Esophagus squamous epithelium (tissue), 4 donors: ENCODE measurements around the gene CTNNA3.

ENCODE experiments used
- CTCF ChIP-seq, 6 experiments: fragments of 450-650 bp in 4 of 6; fragments of 200-600 bp in 2 of 6; sonication (generic) in 2 of 6; IDR thresholded peaks; one replicate each; pipeline ENCODE4 v1.5.1; 2016 to 2019; ENCODE audit warnings: antibody characterized with exemption in 6 of 6, mild to moderate bottlenecking in 4 of 6, moderate library complexity in 4 of 6
- POLR2A ChIP-seq, 4 donors: fragments of 450-650 bp; IDR thresholded peaks; one replicate each; pipeline ENCODE4 v1.6.1; 2017; ENCODE audit warnings: antibody characterized with exemption in 4 of 4, mild to moderate bottlenecking in 4 of 4, moderate library complexity in 3 of 4

- TF ChIP-seq CTCF (IDR thresholded peaks at IDR 0.05) (no peak), POLR2A (IDR thresholded peaks at IDR 0.05) (no peak)
These were observed 9.9 kb upstream of the CTNNA3 start for GRCh38 chr10:67705921-67706320.
